PFSK-1 (cell line): ENCODE data around the gene RPS24.

ENCODE experiments used
- FOXP2 ChIP-seq: optimal IDR thresholded peaks from 2 replicates; pipeline ENCODE3; 2011; ENCODE audit warnings: borderline replicate concordance, control low read depth, inconsistent platforms; ENCODE audit not compliant: insufficient read depth; ENCODE audit errors: extremely low read length, extremely low read depth
- POLR2AphosphoS5 ChIP-seq: IDR thresholded peaks from 2 replicates; pipeline ENCODE4 v1.6.1; 2012; ENCODE audit warnings: low read depth, mild to moderate bottlenecking, control low read depth, low read length, moderate library complexity
- REST ChIP-seq, 2 experiments: IDR thresholded peaks; 2 replicates each; pipeline versions ENCODE4 v1.6.1 to v1.8.0; 2011 to 2012; ENCODE audit warnings: low read depth in 2 of 2, low read length in 2 of 2, control low read depth in 1 of 2, inconsistent platforms in 1 of 2, mild to moderate bottlenecking in 1 of 2, moderate library complexity in 1 of 2; ENCODE audit not compliant: insufficient read depth in 1 of 2
- SIN3A ChIP-seq: IDR thresholded peaks from 2 replicates; pipeline ENCODE4 v1.6.1; 2012; ENCODE audit warnings: mild to moderate bottlenecking, low read length, moderate library complexity, borderline replicate concordance; ENCODE audit not compliant: insufficient read depth
- TAF1 ChIP-seq: IDR thresholded peaks from 2 replicates; pipeline ENCODE4 v1.6.1; 2012; ENCODE audit warnings: low read length, control low read depth, borderline replicate concordance; ENCODE audit not compliant: insufficient read depth

DNA sequence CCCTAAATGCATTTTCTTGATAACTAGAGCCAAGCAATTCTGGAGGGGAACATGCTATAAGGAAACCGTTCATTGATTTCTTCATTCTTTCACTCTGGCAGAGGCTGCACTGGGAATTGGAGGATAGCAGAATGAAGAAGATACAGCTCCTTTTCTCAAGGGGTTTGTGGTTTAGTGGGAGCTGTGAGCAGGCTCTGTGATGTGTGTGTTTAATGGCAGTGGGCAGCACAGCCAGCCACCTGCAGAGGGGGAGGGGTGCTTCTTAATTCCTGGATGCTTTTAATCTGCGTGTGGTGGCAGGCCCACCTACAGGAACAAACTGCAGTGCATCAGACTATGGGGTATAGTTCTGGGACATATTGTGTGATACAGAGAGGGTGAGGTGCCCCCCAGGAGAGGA, 31.9 kb downstream of the RPS24 start:
- TF ChIP-seq POLR2AphosphoS5 (no peak), REST (IDR thresholded peaks at IDR 0.05; ENCODE audit: insufficient read depth in 1 of 2, low read depth in 2 of 2, low read length in 2 of 2) (no peak), TAF1 (no peak), SIN3A (no peak), FOXP2 (no peak)
